Esophagus muscularis mucosa (tissue), 4 donors: ENCODE measurements around the gene DSCAML1. TPM values are rescaled to one million over a fixed set of nuclear protein-coding genes. Genes with fewer than 3 reads are reported as not detected.

ENCODE experiments used
- DNase-seq: peaks from one replicate; pipeline ENCODE4 v3.0.0-alpha.2; 2017; ENCODE audit errors: extremely low spot score
- H3K27ac ChIP-seq, 4 donors: fragments of 200-600 bp; sonication (generic); replicated peaks in 1 of 4; 1 replicate in 3 of 4; 2 replicates in 1 of 4; pipeline ENCODE4 v1.5.1; 2016 to 2019; ENCODE audit warnings: mild to moderate bottlenecking in 1 of 4
- H3K27me3 ChIP-seq, 4 donors: fragments of 200-600 bp; sonication (generic); one replicate each; pipeline versions ENCODE4 v1.5.1 to v1.6.0; 2016 to 2019
- H3K36me3 ChIP-seq, 4 donors: fragments of 200-600 bp; sonication (generic); one replicate each; pipeline ENCODE4 v1.5.1; 2016 to 2019
- H3K4me1 ChIP-seq, 4 donors: fragments of 200-600 bp; sonication (generic); one replicate each; pipeline ENCODE4 v1.5.1; 2016 to 2019
- H3K4me3 ChIP-seq, 4 donors: fragments of 200-600 bp; sonication (generic); 1 replicate in 2 of 4; 2 replicates in 2 of 4; pipeline ENCODE4 v1.5.1; 2016 to 2019; ENCODE audit warnings: mild to moderate bottlenecking in 4 of 4, moderate library complexity in 1 of 4
- H3K9me3 ChIP-seq, 4 donors: fragments of 200-600 bp; sonication (generic); 1 replicate in 3 of 4; 2 replicates in 1 of 4; pipeline ENCODE4 v1.5.1; 2016 to 2019
- EP300 ChIP-seq: sonication (generic); formaldehyde crosslinking; IDR thresholded peaks from one replicate; pipeline ENCODE4 v1.6.1; 2017; ENCODE audit warnings: antibody characterized with exemption
- POLR2A ChIP-seq: fragments of 450-650 bp; IDR thresholded peaks from one replicate; pipeline ENCODE4 v1.6.1; 2017; ENCODE audit warnings: antibody characterized with exemption, moderate library complexity, mild to moderate bottlenecking, low read depth
- POLR2AphosphoS5 ChIP-seq, 2 donors: sonication (generic); formaldehyde crosslinking; IDR thresholded peaks; one replicate each; pipeline ENCODE4 v1.6.1; 2017; ENCODE audit warnings: antibody characterized with exemption in 2 of 2
- WGBS: methylation state at CpG from one replicate; pipeline ENCODE4 v1.1.5; 2018; 5-methylcytosine and 5-hydroxymethylcytosine counted together
- intact Hi-C: fragments of 100-400 bp; cut with DNase I; formaldehyde crosslinking; loops from one replicate; pipeline ENCODE4 v1.15.1; 2023
- total RNA-seq, 4 donors: library from RNA; depleted of rRNA; stranded (reverse); fragments of >200 nt; gene quantifications; one replicate each; pipeline versions ENCODE4 v1.1.0 to v1.2.1, GENCODE V29; 2016
- TF ChIP-seq, protein P1 (sequence below), 3 experiments: fragments of 200-600 bp in 2 of 3; fragments of 450-650 bp in 1 of 3; sonication (generic) in 2 of 3; IDR thresholded peaks; one replicate each; pipeline ENCODE4 v1.5.1; 2017 to 2019; ENCODE audit warnings: antibody characterized with exemption in 3 of 3, mild to moderate bottlenecking in 2 of 3, moderate library complexity in 1 of 3

The DSCAML1 gene
- total RNA-seq, 4 donors from 2014 or later, result 0.50 to 5.8 (median 1.2) TPM

DNA sequence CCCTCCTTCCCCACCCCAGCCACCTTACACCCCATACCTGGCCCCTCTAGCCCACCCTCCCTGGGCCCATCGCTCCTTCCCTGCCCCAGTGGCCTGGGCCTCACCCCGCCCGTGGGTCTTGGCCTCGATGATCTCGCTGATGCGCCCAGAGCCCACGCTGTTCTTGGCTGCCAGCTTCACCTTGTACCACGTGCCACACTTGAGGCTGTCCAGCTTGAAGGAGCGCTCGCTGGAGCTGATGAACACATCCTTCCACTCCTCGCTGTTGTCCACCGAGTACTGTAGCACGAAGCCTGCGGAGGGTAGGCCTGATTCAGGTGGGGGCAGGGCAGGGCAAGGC is 359.3 kb downstream of the DSCAML1 start:
- intact Hi-C loops, result no loop called here
- Histone ChIP-seq H3K36me3 (peaks cover 0 to 12% (median 4%) of the 10 kb centered on the region in 4 donors), H3K4me1 (no peaks in the 10 kb centered on the region), H3K4me3 (no peak overlapping the region), H3K27me3 (peaks cover 0 to 22% (median 0%) of the 10 kb centered on the region in 4 donors), H3K27ac (no peak overlapping the region), H3K9me3 (no peaks in the 10 kb centered on the region)
- TF ChIP-seq POLR2AphosphoS5 (IDR thresholded peaks at IDR 0.05) (no peak), POLR2A (no peak), EP300 (no peak)
- TF ChIP-seq, protein P1, sequence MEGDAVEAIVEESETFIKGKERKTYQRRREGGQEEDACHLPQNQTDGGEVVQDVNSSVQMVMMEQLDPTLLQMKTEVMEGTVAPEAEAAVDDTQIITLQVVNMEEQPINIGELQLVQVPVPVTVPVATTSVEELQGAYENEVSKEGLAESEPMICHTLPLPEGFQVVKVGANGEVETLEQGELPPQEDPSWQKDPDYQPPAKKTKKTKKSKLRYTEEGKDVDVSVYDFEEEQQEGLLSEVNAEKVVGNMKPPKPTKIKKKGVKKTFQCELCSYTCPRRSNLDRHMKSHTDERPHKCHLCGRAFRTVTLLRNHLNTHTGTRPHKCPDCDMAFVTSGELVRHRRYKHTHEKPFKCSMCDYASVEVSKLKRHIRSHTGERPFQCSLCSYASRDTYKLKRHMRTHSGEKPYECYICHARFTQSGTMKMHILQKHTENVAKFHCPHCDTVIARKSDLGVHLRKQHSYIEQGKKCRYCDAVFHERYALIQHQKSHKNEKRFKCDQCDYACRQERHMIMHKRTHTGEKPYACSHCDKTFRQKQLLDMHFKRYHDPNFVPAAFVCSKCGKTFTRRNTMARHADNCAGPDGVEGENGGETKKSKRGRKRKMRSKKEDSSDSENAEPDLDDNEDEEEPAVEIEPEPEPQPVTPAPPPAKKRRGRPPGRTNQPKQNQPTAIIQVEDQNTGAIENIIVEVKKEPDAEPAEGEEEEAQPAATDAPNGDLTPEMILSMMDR (IDR thresholded peaks at IDR 0.05), result no peak
- no peak for DNase-seq
- WGBS, result 98% methylated on average over 14 of the region's 14 CpGs

DNA sequence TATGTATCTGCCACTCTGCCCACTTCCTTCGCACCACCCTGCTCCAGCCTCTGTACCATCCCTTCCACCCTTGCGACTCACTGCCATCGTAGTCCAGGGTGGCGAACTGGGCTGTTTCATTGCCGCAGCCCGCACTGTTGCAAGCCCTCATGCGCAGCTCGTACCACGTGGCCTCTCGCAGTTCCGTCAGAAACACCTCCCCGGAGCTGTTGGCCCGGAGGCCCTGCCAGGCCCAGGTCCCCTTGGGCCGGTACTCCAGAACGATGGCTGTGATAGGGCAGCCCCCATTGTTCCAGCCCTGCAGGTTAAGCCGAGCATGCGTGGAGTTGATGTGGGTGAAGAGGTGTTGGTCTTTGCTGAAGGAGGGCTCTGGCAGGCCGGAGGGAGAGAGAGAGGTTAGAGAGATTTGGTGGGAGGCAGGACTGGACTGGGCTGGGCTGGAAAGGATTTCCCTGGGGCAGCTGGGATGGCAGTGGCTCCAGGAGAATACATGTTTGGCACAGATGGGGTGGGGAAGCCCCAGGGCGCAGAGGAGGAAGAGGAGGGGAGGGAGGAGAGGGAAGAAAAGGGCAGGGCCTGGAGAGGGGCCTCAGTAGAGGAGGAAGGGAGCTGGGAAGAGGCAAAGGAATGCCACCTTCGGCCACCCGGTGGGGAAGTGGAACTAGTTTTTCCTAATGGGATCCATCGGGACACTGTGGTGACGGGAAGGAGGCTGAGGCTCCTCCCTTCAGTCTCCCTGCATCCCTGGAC is 359.8 kb downstream of the DSCAML1 start:
- Histone ChIP-seq H3K9me3 (no peaks in the 10 kb centered on the region), H3K4me3 (no peak overlapping the region), H3K36me3 (peaks cover 0 to 12% (median 5%) of the 10 kb centered on the region in 4 donors), H3K4me1 (no peaks in the 10 kb centered on the region), H3K27ac (no peak overlapping the region), H3K27me3 (peaks cover 0 to 17% (median 0%) of the 10 kb centered on the region in 4 donors)
- WGBS, result 84% methylated on average over 21 of the region's 23 CpGs
- no peak for DNase-seq
- TF ChIP-seq POLR2AphosphoS5 (IDR thresholded peaks at IDR 0.05) (no peak), POLR2A (no peak), EP300 (no peak)
- TF ChIP-seq, protein P1 (IDR thresholded peaks at IDR 0.05), result no peak
- intact Hi-C loops, result no loop called here

DNA sequence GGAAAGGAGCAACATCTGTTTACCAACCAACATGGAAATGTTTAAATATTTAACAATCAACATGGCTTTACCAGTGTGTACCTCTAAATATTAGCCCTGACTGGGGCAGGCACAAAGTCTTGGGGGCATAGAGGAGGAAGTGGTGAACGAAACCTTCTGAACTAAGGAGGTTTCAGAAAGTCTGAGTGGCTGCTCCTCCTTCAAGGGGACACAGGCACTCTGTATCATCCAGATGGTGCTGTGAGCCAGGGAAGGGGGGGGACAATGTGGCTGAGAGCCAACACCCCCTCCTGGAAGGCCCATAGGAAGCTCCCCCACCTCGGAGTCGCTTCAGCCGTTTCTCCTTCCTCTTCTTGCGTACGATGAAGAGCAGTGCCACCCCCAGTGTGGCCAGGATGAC is 361.7 kb downstream of the DSCAML1 start:
- no peak for DNase-seq
- no peak overlapping the region for H3K4me3 ChIP-seq
- H3K27ac ChIP-seq, result no peak overlapping the region
- H3K4me1 ChIP-seq, result no peaks in the 10 kb centered on the region
- H3K9me3 ChIP-seq, result no peaks in the 10 kb centered on the region
- peaks cover 0 to 23% (median 5%) of the 10 kb centered on the region in 4 donors for H3K36me3 ChIP-seq
- TF ChIP-seq POLR2AphosphoS5 (IDR thresholded peaks at IDR 0.05) (no peak), EP300 (no peak), POLR2A (no peak)
- TF ChIP-seq, protein P1 (IDR thresholded peaks at IDR 0.05), result no peak
- intact Hi-C loops, result no loop called here
- H3K27me3 ChIP-seq, result peaks cover 0 to 17% (median 0%) of the 10 kb centered on the region in 4 donors
- 81% methylated on average over 6 of the region's 6 CpGs for WGBS

DNA sequence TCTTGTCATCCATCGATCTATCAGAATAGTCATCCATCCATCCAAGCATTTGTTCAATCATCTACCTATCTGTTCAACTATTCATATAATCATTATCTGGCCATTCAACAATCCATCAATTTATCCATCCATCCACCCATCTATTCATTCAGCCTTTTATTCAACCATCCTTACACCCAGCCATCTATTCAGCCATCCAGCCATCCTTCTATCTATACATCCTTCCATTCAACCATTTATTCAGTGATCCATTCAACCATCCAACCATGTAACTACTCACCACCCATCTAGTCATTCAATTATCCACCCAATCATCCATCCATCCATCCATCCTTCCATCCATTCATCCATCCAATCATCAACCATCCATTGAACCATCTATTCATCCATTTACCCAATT is 362.5 kb downstream of the DSCAML1 start:
- TF ChIP-seq, protein P1 (IDR thresholded peaks at IDR 0.05), result no peak
- TF ChIP-seq POLR2A (no peak), POLR2AphosphoS5 (IDR thresholded peaks at IDR 0.05) (no peak), EP300 (no peak)
- H3K36me3 ChIP-seq, result peaks cover 0 to 27% (median 5%) of the 10 kb centered on the region in 4 donors
- H3K4me3 ChIP-seq, result no peak overlapping the region
- no peaks in the 10 kb centered on the region for H3K9me3 ChIP-seq
- intact Hi-C loops, result no loop called here
- DNase-seq, result no peak
- no peaks in the 10 kb centered on the region for H3K4me1 ChIP-seq
- H3K27me3 ChIP-seq, result peaks cover 0 to 17% (median 0%) of the 10 kb centered on the region in 4 donors
- 100% methylated on average over 1 of the region's 1 CpG for WGBS
- no peak overlapping the region for H3K27ac ChIP-seq
